ENCODE data around the gene TXNRD1.

GRCh38 chr12:104317538-104318210 is 102.1 kb downstream of the TXNRD1 start:
- no peak for TF ChIP-seq POLR2AphosphoS5 (IDR thresholded peaks at IDR 0.05)
- TF ChIP-seq CTCF (IDR thresholded peaks at IDR 0.05), result no peak
